HFF-Myc (cell line): Measurements from ENCODE around the gene URAD.
"Not testable (repeated sequence)": the region's sequence is repeated elsewhere in the genome, so short reads cannot be mapped to it uniquely, and the experiment has no call there.

Experiments
- DNase-seq: peaks from one replicate; pipeline ENCODE4 v3.0.0-alpha.2; 2011; ENCODE audit warnings: low read depth; ENCODE audit errors: extremely low read depth
- H3K4me3 ChIP-seq: replicated peaks from 2 replicates; pipeline ENCODE4 v1.5.1; 2011; ENCODE audit warnings: low read depth, mild to moderate bottlenecking, control low read depth, low read length
- CTCF ChIP-seq: IDR thresholded peaks from 2 replicates; pipeline ENCODE4 v1.5.1; 2012; ENCODE audit warnings: mild to moderate bottlenecking, low read depth, low read length, control low read depth; ENCODE audit errors: missing control alignments

The URAD gene

GRCh38 chr13:27967203-27967735, 21.2 kb downstream of the URAD start:
- no peak overlapping the region for H3K4me3 ChIP-seq
- TF ChIP-seq CTCF = no peak
- no peak for DNase-seq

- no peak for TF ChIP-seq CTCF
- no peak for DNase-seq
- H3K4me3 ChIP-seq = no peak overlapping the region
Observed at GRCh38 chr13:27966641-27967202, 21.8 kb downstream of the URAD start.

- DNase-seq = no peak
- no peak for TF ChIP-seq CTCF
- no peak overlapping the region for H3K4me3 ChIP-seq
Observed at GRCh38 chr13:27965740-27966640, 22.5 kb downstream of the URAD start.

- TF ChIP-seq CTCF = no peak
- H3K4me3 ChIP-seq = no peak overlapping the region
- DNase-seq = no peak
Observed at GRCh38 chr13:27965343-27965739, 23.2 kb downstream of the URAD start.

- DNase-seq = no peak
- TF ChIP-seq CTCF = no peak
- no peak overlapping the region for H3K4me3 ChIP-seq
Observed at GRCh38 chr13:27964741-27965323, 23.7 kb downstream of the URAD start.

GRCh38 chr13:27964206-27964605, 24.3 kb downstream of the URAD start:
- H3K4me3 ChIP-seq, DNase-seq: not testable (repeated sequence)

GRCh38 chr13:27963491-27963890, 25.0 kb downstream of the URAD start:
- no peak for TF ChIP-seq CTCF
- no peak for DNase-seq
- H3K4me3 ChIP-seq = no peak overlapping the region
